Activated T-cell treated with anti-CD3 and anti-CD28 coated beads, Interleukin-2, amount 50 U/mL, for 1 hour (primary cell): ENCODE results near the gene PRELID3B.
"Not testable (repeated sequence)": the region's sequence is repeated elsewhere in the genome, so short reads cannot be mapped to it uniquely, and the experiment has no call there.

Experiments used
- DNase-seq: peaks from one replicate; pipeline ENCODE4 v3.0.0-alpha.2; 2020

PRELID3B gene

DNA sequence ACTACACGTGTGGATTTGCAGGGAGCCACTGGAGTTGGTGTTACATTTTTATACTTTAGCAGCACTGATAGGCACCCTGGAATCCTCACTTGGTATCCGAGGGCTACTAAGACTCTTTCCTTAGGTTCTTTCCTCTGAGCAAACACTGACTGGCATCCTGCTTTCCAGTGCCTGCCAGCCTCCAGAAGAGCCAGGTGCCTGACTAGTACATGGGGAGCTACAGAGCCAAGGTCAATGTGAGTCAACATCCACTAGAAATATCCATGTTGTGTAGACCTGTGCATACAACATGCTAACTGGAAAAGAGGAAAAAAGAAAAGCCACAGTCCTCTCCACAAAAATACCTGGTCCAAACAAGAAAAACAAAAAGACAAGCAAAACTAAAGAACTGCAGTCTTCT, 17.5 kb downstream of the PRELID3B start:
- DNase-seq = no peak

- DNase-seq = peak; percentile 11
These were observed 18.5 kb downstream of the PRELID3B start for GRCh38 chr20:59024111-59024530.

DNA sequence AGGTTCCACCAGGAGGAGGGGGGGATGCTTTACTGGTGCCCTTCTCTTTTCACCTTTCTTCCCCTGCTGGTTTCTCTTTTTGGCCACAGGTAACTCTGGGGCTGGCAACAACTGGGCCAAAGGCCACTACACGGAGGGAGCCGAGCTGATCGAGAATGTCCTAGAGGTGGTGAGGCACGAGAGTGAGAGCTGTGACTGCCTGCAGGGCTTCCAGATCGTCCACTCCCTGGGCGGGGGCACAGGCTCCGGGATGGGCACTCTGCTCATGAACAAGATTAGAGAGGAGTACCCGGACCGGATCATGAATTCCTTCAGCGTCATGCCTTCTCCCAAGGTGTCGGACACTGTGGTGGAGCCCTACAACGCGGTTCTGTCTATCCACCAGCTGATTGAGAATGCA, 19.0 kb downstream of the PRELID3B start:
- peak; percentile 14 for DNase-seq

DNA sequence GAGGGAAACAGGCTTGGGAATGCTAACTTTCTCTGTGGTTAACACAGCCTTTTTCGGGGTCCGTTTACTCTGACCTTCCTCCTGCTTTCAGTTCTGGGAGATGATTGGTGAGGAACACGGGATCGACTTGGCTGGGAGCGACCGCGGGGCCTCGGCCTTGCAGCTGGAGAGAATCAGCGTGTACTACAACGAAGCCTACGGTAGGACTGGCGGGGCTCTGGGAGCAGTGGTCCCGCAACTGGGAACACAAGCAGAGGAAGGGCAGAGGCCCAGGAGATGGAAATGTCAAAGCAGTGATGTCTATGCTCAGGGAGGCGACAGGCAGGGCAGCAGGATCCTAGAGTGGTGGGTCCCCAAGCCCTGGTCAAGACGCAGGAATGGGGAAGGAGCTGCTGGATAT, 19.8 kb downstream of the PRELID3B start:
- DNase-seq = peak; percentile 8

- no peak for DNase-seq
These were observed 21.5 kb downstream of the PRELID3B start for GRCh38 chr20:59020938-59021551.

- DNase-seq = peak; percentile 13
These were observed 23.4 kb downstream of the PRELID3B start, which contains the start of gene TUBB1 for GRCh38 chr20:59019217-59019616. Gene TUBB1, plus strand, starts transcription at chr20:59019429. Its CDS starts 94 bp downstream, at chr20:59019523.

DNA sequence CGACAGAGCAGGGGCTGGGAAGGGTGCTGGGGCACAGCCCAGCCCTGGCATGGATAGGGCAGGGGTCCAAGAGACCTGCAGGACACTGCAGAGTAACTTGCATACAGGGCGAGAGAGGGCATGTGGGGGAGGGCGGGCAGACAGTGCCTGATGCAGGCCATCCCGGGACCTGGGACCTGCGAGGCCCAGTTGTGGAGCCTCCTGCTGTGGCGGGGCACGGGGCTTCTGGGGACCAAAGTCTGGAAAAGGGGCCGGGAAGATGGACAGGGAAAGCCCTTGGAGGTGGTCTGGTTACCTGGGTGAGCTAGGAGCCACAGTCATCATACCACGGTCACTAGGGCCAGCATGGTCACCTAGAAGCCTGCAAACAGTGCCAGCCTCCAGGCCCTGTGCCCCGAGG, 23.8 kb downstream of the PRELID3B start:
- DNase-seq = peak; percentile 11

DNA sequence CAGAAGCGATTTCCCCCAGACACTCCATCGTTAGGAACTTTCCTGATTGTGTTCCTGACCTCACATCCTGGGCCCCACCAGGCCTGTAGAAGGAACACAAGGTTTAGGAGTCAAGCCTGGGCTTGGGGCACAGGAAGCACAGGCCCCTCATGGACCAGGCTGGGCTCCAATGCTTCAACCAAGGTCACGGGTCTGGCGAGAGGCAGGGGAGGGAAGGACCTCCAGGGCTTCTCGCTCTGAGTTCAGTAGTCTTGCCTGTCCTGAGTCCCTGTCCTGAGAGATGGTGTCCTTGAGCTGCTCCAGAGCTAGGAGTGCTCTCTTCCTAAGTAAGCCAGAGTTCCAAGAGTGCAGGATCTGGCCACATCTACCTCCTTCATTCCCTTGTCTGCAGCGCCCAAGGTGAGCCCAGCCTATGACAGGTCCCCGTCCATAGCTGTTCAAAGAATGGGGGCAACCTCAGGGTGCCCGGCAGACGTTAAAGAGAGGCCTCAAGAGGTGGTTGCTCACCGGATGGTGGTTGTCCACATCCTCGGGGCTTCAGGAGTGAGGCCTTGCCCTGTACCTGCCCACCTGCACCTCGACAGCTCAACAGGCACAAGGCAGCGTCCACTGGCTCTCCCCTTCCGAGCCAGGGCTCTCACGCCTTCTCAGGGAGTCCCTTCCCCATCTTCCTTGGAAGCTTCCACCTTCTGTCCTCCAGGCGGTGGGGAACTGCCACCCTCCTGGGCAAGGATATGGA, 24.9 kb downstream of the PRELID3B start:
- DNase-seq = peak; percentile 12

DNA sequence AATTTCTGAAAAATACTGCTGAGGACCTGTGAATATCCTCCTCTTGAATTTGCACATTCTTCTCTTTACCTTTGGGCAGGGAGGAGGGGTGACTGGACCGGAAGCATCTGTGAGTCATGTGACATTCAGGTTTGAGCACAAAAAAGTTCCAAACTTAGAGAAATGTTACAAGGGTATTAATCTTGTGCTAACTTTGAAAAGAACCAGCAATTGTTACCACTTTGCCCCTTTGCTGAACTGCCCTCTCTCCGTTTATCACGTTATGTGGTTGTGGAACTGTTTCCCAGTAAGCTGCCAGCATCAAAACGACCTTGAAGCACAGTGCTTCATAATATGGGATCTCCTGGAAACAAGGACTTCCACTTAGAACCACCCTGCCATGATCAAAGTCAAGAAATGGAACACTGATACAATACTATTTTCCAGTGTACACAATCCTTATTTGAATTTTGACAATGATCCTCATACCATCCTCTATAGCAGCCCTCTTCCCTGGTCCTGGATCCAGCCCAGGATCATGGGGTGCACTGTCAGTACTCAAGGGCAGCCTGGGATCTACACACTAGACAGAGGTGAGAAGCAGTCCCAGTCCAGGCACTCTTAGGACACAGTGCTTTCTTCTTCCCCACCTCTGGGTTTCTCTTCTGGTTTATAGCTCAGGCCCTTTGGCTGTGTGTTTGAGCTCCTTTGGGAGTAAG, 25.6 kb downstream of the PRELID3B start:
- DNase-seq = peak; percentile 18

DNA sequence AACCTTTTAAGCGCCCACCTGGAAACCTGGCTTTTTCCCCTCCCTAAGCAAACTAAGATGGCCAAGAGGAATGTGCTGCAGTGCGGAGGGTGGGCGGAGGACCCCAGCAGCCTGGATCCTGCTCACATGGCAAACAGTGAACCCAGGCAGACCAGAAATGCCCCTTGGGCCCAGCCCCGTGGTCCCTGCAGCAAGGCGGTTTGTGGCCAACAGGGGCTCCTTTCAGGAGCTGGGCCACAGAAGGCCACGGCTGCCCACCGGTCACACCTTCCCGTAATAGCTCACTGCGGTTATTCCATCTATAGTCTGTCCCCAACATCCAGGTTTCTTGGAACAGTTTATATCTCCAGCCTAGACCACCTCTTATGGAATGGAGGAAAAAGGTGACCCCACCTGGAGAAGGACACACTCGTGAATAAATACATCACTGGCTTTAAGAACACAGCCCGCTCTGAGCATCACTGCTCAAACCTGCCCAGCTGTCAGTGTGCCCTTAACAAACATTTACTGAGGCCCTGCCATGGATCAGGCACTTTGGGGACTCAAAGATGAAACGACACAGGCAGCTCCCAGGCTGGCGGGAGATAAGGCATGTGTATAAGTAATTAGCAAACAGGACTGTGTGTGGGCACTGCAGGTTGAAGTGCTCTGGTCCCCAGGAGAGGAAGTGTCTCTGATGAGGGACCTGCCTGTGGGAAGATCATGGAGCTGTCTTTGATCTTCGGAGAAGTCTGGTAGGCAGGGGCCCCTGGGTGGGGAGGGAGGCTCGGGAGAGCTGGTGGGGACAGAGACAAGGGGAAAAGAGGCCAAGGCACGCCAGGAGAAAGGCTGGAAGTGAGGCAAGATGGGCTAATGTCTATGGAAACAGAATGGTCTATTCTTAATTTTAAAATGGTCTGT, 26.5 kb downstream of the PRELID3B start:
- DNase-seq = peak; percentile 14

DNA sequence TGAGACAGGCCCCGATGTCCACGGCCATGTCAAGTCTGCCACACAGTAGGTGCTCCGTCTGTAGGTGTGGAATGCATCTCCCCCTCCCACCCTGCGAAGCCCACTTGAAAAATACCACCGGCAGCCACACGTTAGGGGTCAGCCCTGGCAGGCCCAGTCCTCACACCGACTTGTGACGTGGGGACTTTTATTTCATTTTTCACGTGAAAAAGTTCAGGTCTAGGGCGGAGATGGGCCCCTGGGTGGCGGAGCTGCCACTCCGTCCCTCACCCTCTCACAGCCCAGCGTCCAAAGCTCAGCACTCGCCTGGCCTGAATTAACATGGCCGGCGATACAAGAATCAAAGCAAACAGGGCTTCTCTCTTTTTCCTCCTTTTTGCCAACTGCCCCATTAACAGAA, 27.2 kb downstream of the PRELID3B start:
- no peak for DNase-seq

DNA sequence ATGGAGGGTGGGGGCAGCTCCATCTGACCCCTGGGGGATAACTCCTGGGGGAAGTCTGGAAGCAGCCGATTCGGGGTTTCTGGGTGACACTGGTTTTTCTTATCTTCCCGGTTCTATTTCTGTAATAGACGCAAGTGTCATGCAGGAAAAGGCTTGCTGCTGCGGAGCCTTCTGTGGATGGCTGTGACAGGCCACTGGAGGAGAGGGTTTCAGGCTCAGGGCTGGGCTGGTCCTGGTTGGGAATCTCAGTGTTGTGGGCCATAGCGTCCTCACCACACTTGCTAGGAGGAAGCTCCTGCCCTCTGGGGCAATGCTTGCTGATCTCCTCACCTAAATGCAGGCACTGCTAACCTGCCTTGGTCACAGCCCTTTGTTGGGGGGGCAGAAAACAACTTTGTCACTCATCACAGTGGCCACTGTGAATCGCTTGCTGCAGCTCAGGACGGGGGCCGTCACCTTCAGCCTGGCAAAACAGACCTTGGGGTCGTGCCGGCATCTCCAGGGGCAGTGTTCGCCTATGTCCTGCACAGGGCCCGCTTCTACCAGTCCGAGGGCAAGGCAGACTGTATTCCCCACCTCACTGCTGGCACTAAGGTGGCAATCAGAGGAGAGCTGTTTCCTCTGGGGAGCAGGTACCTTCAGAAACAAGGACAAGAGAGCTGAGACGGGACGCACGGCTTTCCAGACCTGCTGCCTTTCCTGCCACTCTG, 27.8 kb downstream of the PRELID3B start:
- peak; percentile 7 for DNase-seq

DNA sequence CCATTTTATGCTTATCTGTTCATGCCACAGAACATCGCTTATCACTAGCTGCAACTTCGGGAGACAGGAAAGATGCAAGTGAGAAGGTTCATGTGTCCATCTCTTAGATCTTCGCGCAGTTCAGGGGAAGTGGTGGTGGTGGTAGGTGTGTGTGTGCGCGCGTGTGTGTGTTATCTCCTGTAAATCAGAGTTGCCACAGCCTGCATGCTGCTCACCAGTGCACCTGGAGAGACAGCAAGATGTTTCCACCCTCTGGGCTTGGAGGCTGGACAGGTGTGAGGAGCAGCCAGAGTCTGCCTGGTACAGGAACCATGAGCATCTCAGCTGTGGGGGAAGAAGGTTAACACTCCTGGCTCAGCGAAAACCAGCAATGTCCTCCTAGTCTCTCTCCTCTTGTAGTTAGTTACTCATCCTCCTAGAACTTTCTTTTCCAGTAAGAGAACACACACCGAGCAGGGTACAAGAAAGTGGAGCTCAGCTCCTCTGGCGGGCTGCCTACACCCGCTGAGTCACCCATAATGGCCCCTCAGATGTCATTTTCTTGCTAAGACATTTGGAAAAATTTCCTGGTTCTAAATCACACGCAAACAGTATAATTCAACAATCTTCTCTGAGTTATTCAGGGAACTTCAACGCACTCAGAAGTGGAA, 28.5 kb downstream of the PRELID3B start:
- peak; percentile 27 for DNase-seq

GRCh38 chr20:59013031-59013951, 29.3 kb downstream of the PRELID3B start:
- peak; percentile 11 for DNase-seq

- not testable (repeated sequence) for DNase-seq
These were observed 30.8 kb downstream of the PRELID3B start for GRCh38 chr20:59011874-59012157.

- DNase-seq = no peak
These were observed 31.4 kb downstream of the PRELID3B start for GRCh38 chr20:59010995-59011873.

DNA sequence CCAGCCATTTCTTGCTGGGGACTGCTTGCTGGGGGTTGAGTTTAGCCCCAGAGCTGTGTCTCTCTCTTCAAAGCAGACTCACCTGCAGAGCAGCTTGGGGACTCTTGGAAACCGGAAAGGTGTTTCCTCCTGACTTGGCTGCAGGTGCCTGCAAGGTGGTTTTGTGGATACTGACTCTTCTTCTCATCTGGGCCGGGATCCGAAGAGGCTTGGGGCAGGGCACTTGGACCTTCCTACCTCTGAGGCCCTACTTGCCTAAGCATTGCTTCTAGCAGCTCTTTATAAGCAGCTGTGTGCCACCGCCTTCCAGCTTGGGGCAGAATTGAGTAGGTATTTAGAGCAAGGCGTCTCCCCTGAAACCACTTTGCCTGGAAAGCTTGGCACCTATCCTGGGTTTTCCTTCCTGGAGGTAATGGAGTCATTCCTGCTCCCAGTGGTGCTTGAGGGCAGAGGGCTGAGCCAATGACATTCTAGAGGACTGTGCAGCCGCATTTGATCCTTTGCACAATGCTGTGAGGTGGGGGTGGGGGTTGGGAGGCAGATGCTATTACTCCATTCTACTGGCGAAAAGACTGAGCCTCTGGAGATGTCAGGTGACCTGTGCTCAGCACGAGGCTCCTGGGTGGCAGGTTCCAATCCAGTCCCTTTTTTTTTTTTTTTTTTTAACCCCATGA, 32.1 kb downstream of the PRELID3B start:
- no peak for DNase-seq

DNA sequence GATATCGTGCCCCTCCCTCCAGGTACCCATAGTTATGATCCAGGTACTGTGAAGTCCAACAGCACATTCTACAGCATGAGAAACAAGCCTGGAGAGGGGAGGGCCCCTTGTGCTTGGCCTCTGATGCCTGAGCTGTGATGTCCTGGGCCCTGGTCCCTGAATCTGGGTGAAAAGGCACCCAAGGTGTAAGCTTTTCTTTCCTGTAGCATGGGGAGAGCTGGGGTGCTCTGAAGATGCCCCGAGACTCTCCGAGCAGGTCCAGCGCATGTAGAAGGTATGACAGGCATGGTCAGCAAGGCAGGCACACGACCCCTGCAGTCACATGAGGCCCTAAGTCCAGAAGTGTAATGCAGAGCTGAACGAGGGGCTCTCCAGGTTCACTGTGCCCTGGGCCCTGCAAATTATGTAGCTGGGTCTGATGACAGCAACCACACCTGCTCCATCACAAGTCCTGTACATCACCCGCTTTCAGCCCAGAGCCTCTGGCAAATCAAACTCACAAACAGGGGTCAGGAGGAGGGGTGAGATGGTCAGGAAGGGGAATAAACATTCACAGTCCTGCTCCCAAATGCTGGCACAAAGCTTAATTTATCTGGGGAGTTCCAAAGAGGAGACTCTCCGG, 33.8 kb downstream of the PRELID3B start:
- no peak for DNase-seq
